Measurements from ENCODE around the gene DGLUCY.
"Not testable (repeated sequence)": the region's sequence is repeated elsewhere in the genome, so short reads cannot be mapped to it uniquely, and the experiment has no call there.

DGLUCY gene

GRCh38 chr14:91113829-91114078 lies at the start of gene DGLUCY:
Gene DGLUCY (plus strand): TSS chr14:91114073. CDS start chr14:91160295, 46,222 bp downstream.
- DNase-seq (ENCODE audit: low read depth): peak; percentile 87

GRCh38 chr14:91065266-91065665 lies 48.6 kb upstream of the DGLUCY start:
- DNase-seq (ENCODE audit: low read depth): no peak

GRCh38 chr14:91067186-91067585 lies 46.7 kb upstream of the DGLUCY start:
- no peak for DNase-seq (ENCODE audit: low read depth)

- DNase-seq (ENCODE audit: low read depth): no peak
Observed at GRCh38 chr14:91068642-91069041, 45.2 kb upstream of the DGLUCY start.

- no peak for DNase-seq (ENCODE audit: low read depth)
Observed at GRCh38 chr14:91070572-91070971, 43.3 kb upstream of the DGLUCY start.

GRCh38 chr14:91075553-91075952 lies 38.3 kb upstream of the DGLUCY start:
- DNase-seq (ENCODE audit: low read depth): no peak

- DNase-seq (ENCODE audit: low read depth): no peak
Observed at GRCh38 chr14:91078095-91078737, 35.7 kb upstream of the DGLUCY start.

GRCh38 chr14:91080071-91080470 lies 33.8 kb upstream of the DGLUCY start:
- DNase-seq (ENCODE audit: low read depth): no peak

- DNase-seq (ENCODE audit: low read depth): no peak
Observed at GRCh38 chr14:91082282-91082681, 31.6 kb upstream of the DGLUCY start.

- DNase-seq (ENCODE audit: low read depth): no peak
Observed at GRCh38 chr14:91084516-91084915, 29.4 kb upstream of the DGLUCY start.

GRCh38 chr14:91087470-91087869 lies 26.4 kb upstream of the DGLUCY start:
- not testable (repeated sequence) for DNase-seq (ENCODE audit: low read depth)

- DNase-seq (ENCODE audit: low read depth): no peak
Observed at GRCh38 chr14:91088585-91089235, 25.2 kb upstream of the DGLUCY start.

GRCh38 chr14:91089958-91090535 lies 23.8 kb upstream of the DGLUCY start:
- DNase-seq (ENCODE audit: low read depth): no peak

- no peak for DNase-seq (ENCODE audit: low read depth)
Observed at GRCh38 chr14:91090743-91091142, 23.1 kb upstream of the DGLUCY start.

- DNase-seq (ENCODE audit: low read depth): no peak
Observed at GRCh38 chr14:91092073-91092472, 21.8 kb upstream of the DGLUCY start.

GRCh38 chr14:91093743-91094472 lies 20.0 kb upstream of the DGLUCY start:
- not testable (repeated sequence) for DNase-seq (ENCODE audit: low read depth)

GRCh38 chr14:91094772-91095171 lies 19.1 kb upstream of the DGLUCY start:
- no peak for DNase-seq (ENCODE audit: low read depth)

- no peak for DNase-seq (ENCODE audit: low read depth)
Observed at GRCh38 chr14:91095178-91095577, 18.7 kb upstream of the DGLUCY start.

- DNase-seq (ENCODE audit: low read depth): not testable (repeated sequence)
Observed at GRCh38 chr14:91097657-91098056, 16.2 kb upstream of the DGLUCY start.

- DNase-seq (ENCODE audit: low read depth): peak; percentile 57
Observed at GRCh38 chr14:91098591-91098990, 15.3 kb upstream of the DGLUCY start.

GRCh38 chr14:91100102-91100501 lies 13.8 kb upstream of the DGLUCY start:
- no peak for DNase-seq (ENCODE audit: low read depth)

GRCh38 chr14:91103116-91103515 lies 10.8 kb upstream of the DGLUCY start:
- DNase-seq (ENCODE audit: low read depth): no peak
